Stomach (tissue), 9 donors: ENCODE results near the gene NOTCH4. TPM values are rescaled to one million over a fixed set of nuclear protein-coding genes. Genes with fewer than 3 reads are reported as not detected.
"Not testable (repeated sequence)": the region's sequence is repeated elsewhere in the genome, so short reads cannot be mapped to it uniquely, and the experiment has no call there.

Experiments used
- DNase-seq, 2 donors: peaks; one replicate each; pipeline versions ENCODE4 v3.0.0 to v3.0.0-alpha.2; 2013 to 2019
- H3K27ac ChIP-seq, 5 donors: fragments of 200-600 bp in 4 of 5; sonication (generic) in 4 of 5; one replicate each; pipeline ENCODE4 v1.5.1; 2013 to 2019; ENCODE audit warnings: mild to moderate bottlenecking in 1 of 5, moderate library complexity in 1 of 5
- H3K27me3 ChIP-seq, 3 donors: fragments of 200-600 bp; sonication (generic); one replicate each; pipeline ENCODE4 v1.5.1; 2017 to 2019; ENCODE audit warnings: mixed run types in 1 of 3
- H3K36me3 ChIP-seq, 4 donors: fragments of 200-600 bp; sonication (generic); 1 replicate in 3 of 4; 2 replicates in 1 of 4; pipeline ENCODE4 v1.5.1; 2016 to 2019
- H3K4me1 ChIP-seq, 4 donors: fragments of 200-600 bp; sonication (generic); one replicate each; pipeline ENCODE4 v1.5.1; 2016 to 2019
- H3K4me3 ChIP-seq, 4 donors: fragments of 200-600 bp; sonication (generic) in 3 of 4; one replicate each; pipeline ENCODE4 v1.5.1; 2016 to 2019; ENCODE audit warnings: mild to moderate bottlenecking in 1 of 4
- H3K9me3 ChIP-seq, 4 donors: fragments of 200-600 bp; sonication (generic); one replicate each; pipeline ENCODE4 v1.5.1; 2016 to 2019
- EP300 ChIP-seq: sonication (generic); formaldehyde crosslinking; IDR thresholded peaks from one replicate; pipeline ENCODE4 v1.6.1; 2017; ENCODE audit warnings: antibody characterized with exemption
- POLR2A ChIP-seq, 4 donors: fragments of 450-650 bp; IDR thresholded peaks; one replicate each; pipeline ENCODE4 v1.6.1; 2016; ENCODE audit warnings: antibody characterized with exemption in 4 of 4, control low read depth in 2 of 4, mild to moderate bottlenecking in 1 of 4, moderate library complexity in 1 of 4
- POLR2AphosphoS5 ChIP-seq, 3 donors: sonication (generic); formaldehyde crosslinking; IDR thresholded peaks; one replicate each; pipeline ENCODE4 v1.6.1; 2016; ENCODE audit warnings: antibody characterized with exemption in 3 of 3
- WGBS, 5 donors: extraction: QIAGEN DNeasy Blood & Tissue Kit in 3 of 5; methylation state at CpG; one replicate each; pipeline versions ENCODE4 v1.1.5 to v1.1.7; 2013 to 2018; 5-methylcytosine and 5-hydroxymethylcytosine counted together
- intact Hi-C: fragments of 100-400 bp; cut with DNase I; formaldehyde crosslinking; loops from one replicate; pipeline ENCODE4 v1.15.1; 2023; ENCODE audit warnings: low total_unique reads
- polyA plus RNA-seq, 3 donors: library from polyadenylated mRNA; stranded (reverse); fragments of 200-250 nt; gene quantifications; one replicate each; pipeline ENCODE4 v1.2.3, GENCODE V29; 2013
- total RNA-seq, 5 donors: library from RNA; depleted of rRNA; stranded (reverse); fragments of >200 nt; gene quantifications; one replicate each; pipeline versions ENCODE4 v1.1.0 to v1.2.3, GENCODE V29; 2014 to 2016
- TF ChIP-seq, protein P1 (sequence below), 7 experiments: fragments of 450-650 bp in 4 of 7; fragments of 200-600 bp in 3 of 7; sonication (generic) in 3 of 7; IDR thresholded peaks; one replicate each; pipeline ENCODE4 v1.5.1; 2016 to 2019; ENCODE audit warnings: antibody characterized with exemption in 7 of 7, control low read depth in 2 of 7, mild to moderate bottlenecking in 1 of 7
- donor health status: healthy with polysubstance abuse.
- donor health status: Bipolar disorder and iron deficiency.
- donor health status: healthy.

The NOTCH4 gene
- total and polyA plus RNA-seq, 8 donors = 7.3 to 45.5 (median 13.7) TPM

DNA sequence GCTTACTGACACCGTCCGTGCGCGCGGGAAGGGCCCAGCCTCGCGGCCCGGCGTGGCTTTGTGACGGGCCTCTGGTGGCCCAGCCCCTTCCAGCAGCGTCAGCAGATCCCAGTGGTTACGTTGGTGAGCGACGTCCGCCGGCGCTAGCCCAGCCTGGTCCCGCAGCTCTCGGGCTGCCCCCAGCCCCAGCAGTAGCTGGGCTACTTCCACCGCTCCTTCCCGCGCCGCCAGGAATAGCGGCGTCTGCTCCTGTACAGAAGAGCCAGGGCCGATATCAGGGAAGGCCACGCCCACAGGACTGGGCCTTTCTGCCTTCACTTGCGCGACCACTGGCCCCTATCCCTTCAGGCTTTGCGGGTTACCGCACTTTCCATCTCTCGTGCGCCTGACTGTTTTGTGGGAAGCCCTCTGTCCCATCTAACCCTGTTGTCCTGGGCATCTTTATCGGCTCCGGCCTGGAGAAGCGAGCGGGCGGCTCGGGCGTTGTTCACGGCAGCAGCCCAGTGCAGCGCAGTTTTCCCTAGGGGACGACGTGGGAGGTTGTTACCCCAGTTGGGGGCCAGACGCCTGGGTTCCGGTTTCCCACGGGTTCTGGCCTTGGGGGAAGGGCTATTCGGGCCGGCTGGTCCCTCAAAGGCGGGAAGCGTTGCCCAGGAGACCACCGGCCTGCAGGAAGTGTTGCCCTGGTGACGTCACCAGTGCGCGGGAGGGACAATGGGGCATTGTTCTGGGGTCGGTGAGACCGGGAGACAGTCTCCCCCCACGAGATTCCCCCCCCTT, 27.8 kb downstream of the NOTCH4 start:
- WGBS, 5 donors = 0 to 1% (median 0%) methylated on average over 33 to 58 of the region's 58 CpGs
- TF ChIP-seq POLR2A (IDR thresholded peaks at IDR 0.05) (peak in 2 of 4 donors; percentile 96 to 97), POLR2AphosphoS5 (IDR thresholded peaks at IDR 0.05) (peak; percentile 97 to 99 (median 99)), EP300 (peak; percentile 57)
- TF ChIP-seq, protein P1, sequence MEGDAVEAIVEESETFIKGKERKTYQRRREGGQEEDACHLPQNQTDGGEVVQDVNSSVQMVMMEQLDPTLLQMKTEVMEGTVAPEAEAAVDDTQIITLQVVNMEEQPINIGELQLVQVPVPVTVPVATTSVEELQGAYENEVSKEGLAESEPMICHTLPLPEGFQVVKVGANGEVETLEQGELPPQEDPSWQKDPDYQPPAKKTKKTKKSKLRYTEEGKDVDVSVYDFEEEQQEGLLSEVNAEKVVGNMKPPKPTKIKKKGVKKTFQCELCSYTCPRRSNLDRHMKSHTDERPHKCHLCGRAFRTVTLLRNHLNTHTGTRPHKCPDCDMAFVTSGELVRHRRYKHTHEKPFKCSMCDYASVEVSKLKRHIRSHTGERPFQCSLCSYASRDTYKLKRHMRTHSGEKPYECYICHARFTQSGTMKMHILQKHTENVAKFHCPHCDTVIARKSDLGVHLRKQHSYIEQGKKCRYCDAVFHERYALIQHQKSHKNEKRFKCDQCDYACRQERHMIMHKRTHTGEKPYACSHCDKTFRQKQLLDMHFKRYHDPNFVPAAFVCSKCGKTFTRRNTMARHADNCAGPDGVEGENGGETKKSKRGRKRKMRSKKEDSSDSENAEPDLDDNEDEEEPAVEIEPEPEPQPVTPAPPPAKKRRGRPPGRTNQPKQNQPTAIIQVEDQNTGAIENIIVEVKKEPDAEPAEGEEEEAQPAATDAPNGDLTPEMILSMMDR (IDR thresholded peaks at IDR 0.05) = no peak
- H3K27me3 ChIP-seq = peaks cover 0 to 5% (median 0%) of the 10 kb centered on the region in 3 donors
- peak; percentile 85 to 98 for DNase-seq
- H3K36me3 ChIP-seq = no peaks in the 10 kb centered on the region
- peak overlapping the region; percentile 52 to 83 (median 65) for H3K4me3 ChIP-seq
- H3K27ac ChIP-seq = peak overlapping the region; percentile 98 to 100 (median 99)
- H3K4me1 ChIP-seq = peaks cover 29 to 58% (median 46%) of the 10 kb centered on the region in 4 donors
- intact Hi-C loops = no loop called here
- no peaks in the 10 kb centered on the region for H3K9me3 ChIP-seq

DNA sequence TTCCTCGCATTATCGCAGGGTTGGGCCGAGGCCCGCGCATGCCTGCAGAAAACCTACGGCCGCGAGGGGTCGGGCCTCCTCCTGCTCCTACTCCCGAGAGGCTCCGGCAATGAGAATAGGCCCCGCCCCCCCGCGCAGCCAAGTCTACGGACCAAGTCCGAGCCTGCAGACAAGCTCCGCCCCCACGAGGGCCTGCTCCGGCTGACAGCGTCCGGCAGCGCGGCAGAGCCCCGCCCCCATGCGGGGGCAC, 28.3 kb downstream of the NOTCH4 start:
- Histone ChIP-seq H3K36me3 (no peaks in the 10 kb centered on the region), H3K27me3 (no peaks in the 10 kb centered on the region), H3K4me1 (peaks cover 30 to 63% (median 51%) of the 10 kb centered on the region in 4 donors), H3K4me3 (peak overlapping the region; percentile 52 to 83 (median 65)), H3K27ac (peak overlapping the region; percentile 84 to 100 (median 99)), H3K9me3 (no peaks in the 10 kb centered on the region)
- DNase-seq = peak; percentile 100
- TF ChIP-seq POLR2AphosphoS5 (IDR thresholded peaks at IDR 0.05) (no peak), POLR2A (IDR thresholded peaks at IDR 0.05) (no peak), EP300 (no peak)
- TF ChIP-seq, protein P1 (IDR thresholded peaks at IDR 0.05) = peak in 4 of 7 experiments; percentile 48 to 73 (median 60)
- WGBS, 5 donors = 0 to 1% (median 0%) methylated on average over 15 to 25 of the region's 25 CpGs
- intact Hi-C loops = no loop called here

DNA sequence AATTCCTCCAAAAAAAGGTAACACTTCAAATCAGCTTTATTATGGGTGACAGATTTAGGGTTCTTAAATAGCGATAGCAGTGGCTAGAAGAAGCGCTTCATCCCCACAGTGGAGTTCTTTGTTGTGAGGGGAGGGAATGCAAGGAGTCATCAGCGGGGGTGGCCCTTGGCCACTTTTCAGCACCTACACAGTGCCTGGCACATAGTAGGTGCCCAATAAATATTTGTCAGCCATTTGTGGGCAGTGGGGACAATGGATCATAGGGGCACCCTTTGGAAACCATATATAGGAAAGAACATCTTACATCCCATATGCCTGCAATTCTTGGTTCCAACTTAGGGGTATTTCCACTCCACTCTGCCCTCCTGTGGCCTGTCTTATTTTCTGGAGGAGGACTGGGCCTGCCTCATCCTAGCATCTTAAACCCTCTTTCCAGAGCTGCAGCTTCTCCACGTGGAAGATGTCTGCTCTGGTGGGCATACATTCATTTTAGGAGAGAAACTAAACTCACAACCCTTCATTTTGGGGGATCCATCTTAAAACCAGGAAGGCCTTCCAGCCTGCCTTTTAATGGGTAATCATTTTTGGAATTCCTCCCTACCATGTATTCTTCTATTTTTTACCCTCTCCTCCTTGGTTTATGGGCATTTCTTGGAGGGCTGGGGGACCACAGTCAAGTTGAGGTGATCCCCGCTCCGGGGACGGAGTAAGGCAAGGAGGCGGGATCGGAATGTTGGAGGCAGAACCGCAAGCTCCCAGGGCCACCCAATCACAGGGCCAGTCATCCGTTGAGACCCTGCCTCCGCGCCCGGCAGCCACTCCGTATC, 28.8 kb downstream of the NOTCH4 start:
- no peaks in the 10 kb centered on the region for H3K27me3 ChIP-seq
- intact Hi-C loops = no loop called here
- H3K36me3 ChIP-seq = no peaks in the 10 kb centered on the region
- WGBS, 5 donors = 15 to 21% (median 18%) methylated on average over 12 to 15 of the region's 15 CpGs
- DNase-seq = peak in 1 of 2 donors; percentile 83
- peaks cover 30 to 66% (median 53%) of the 10 kb centered on the region in 4 donors for H3K4me1 ChIP-seq
- no peaks in the 10 kb centered on the region for H3K9me3 ChIP-seq
- peak; percentile 47 to 83 (median 78) for TF ChIP-seq POLR2AphosphoS5 (IDR thresholded peaks at IDR 0.05)
- TF ChIP-seq POLR2A (IDR thresholded peaks at IDR 0.05) = peak in 2 of 4 donors; percentile 57 to 82
- TF ChIP-seq EP300 = no peak
- TF ChIP-seq, protein P1 (IDR thresholded peaks at IDR 0.05) = peak in 3 of 7 experiments; percentile 13 to 61 (median 30)
- peak overlapping the region; percentile 35 to 62 (median 41) for H3K4me3 ChIP-seq
- H3K27ac ChIP-seq = peak overlapping the region; percentile 84 to 100 (median 99)

DNA sequence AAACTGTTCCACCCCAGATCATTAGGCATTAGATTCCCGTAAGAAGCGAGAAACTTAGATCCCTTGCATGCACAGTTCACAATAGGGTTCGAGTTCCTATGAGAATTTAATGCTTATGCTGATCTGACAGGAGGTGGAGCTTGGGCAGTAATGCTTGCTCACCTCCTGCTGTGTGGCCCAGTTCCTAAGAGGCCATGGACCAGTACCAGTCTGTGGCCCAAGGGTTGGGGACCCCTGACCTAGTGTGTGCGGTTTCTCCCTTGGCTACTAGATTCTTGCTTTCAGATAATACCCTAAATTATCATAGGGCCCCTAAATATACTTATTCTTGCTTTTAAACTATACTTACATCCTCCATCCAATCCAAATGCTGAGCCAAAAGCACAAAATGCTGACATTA, 29.5 kb downstream of the NOTCH4 start:
- Histone ChIP-seq H3K9me3 (no peaks in the 10 kb centered on the region), H3K27me3 (no peaks in the 10 kb centered on the region), H3K4me1 (peaks cover 30 to 68% (median 53%) of the 10 kb centered on the region in 4 donors), H3K4me3 (no peak overlapping the region), H3K27ac (peak overlapping the region in 4 of 5 donors; percentile 98 to 100 (median 99)), H3K36me3 (no peaks in the 10 kb centered on the region)
- peak in 1 of 2 donors; percentile 16 for DNase-seq
- intact Hi-C loops = no loop called here
- whole genome bisulfite sequencing, 5 donors = 93 to 94% (median 94%) methylated on average over 4 of the region's 4 CpGs
- TF ChIP-seq POLR2AphosphoS5 (IDR thresholded peaks at IDR 0.05) (no peak), EP300 (no peak), POLR2A (IDR thresholded peaks at IDR 0.05) (no peak)
- TF ChIP-seq, protein P1 (IDR thresholded peaks at IDR 0.05) = no peak

DNA sequence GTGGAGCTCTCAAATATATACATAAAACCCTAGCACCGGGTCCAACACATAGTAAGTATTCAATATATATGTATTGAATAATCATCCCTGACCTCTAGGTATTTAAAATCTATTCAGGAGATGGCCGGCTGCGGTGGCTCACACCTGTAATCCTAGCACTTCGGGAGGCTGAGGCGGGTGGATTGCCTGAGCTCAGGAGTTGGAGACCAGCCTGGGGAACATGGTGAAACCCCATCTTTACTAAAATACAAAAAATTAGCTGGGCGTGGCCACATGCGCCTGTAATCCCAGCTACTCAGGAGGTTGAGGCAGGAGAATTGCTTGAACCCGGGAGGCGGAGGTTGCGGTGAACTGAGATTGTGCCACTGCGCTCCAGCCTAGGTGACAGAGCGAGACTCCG, 30.8 kb downstream of the NOTCH4 start:
- intact Hi-C loops, H3K27me3 ChIP-seq, H3K36me3 ChIP-seq, DNase-seq, H3K9me3 ChIP-seq: not testable (repeated sequence)
- peak overlapping the region in 3 of 4 donors; percentile 45 to 76 (median 69) for H3K4me3 ChIP-seq
- peaks cover 42 to 81% (median 65%) of the 10 kb centered on the region in 4 donors for H3K4me1 ChIP-seq
- peak overlapping the region; percentile 71 to 100 (median 96) for H3K27ac ChIP-seq
- 64 to 80% (median 77%) methylated on average over 13 of the region's 13 CpGs for WGBS, 5 donors
